Thyroid gland (tissue), 4 donors: ENCODE data around the gene GPC1.

Experiments
- CTCF ChIP-seq, 6 experiments: fragments of 200-600 bp in 3 of 6; fragments of 450-650 bp in 3 of 6; sonication (generic) in 3 of 6; IDR thresholded peaks; one replicate each; pipeline ENCODE4 v1.5.1; 2016 to 2019; ENCODE audit warnings: antibody characterized with exemption in 6 of 6, mild to moderate bottlenecking in 2 of 6, inconsistent platforms in 1 of 6, moderate library complexity in 1 of 6
- POLR2A ChIP-seq, 2 donors: fragments of 450-650 bp; IDR thresholded peaks; one replicate each; pipeline ENCODE4 v1.6.1; 2017; ENCODE audit warnings: antibody characterized with exemption in 2 of 2, mild to moderate bottlenecking in 2 of 2, moderate library complexity in 1 of 2

- TF ChIP-seq CTCF (IDR thresholded peaks at IDR 0.05) (no peak), POLR2A (IDR thresholded peaks at IDR 0.05) (no peak)
Observed at GRCh38 chr2:240412211-240412861, 23.1 kb upstream of the GPC1 start.
